Breast epithelium (tissue), 4 donors: ENCODE results near the gene PRSS50. TPM values are rescaled to one million over a fixed set of nuclear protein-coding genes. Genes with fewer than 3 reads are reported as not detected.
A peak's percentile ranks its signal among the peaks of the same experiment; 100 is the strongest.

Experiments
- DNase-seq, 2 donors: peaks; one replicate each; pipeline ENCODE4 v3.0.0-alpha.2; 2019; ENCODE audit warnings: low spot score in 2 of 2
- H3K27ac ChIP-seq, 2 donors: fragments of 200-600 bp; sonication (generic) in 1 of 2; one replicate each; pipeline ENCODE4 v1.5.1; 2016 to 2019; ENCODE audit warnings: mild to moderate bottlenecking in 1 of 2
- H3K27me3 ChIP-seq, 2 donors: fragments of 200-600 bp; sonication (generic) in 1 of 2; one replicate each; pipeline versions ENCODE4 v1.5.1 to v1.6.0; 2017 to 2019; ENCODE audit warnings: control low read depth in 1 of 2, mild to moderate bottlenecking in 1 of 2
- H3K36me3 ChIP-seq: fragments of 200-600 bp; one replicate; pipeline ENCODE4 v1.5.1; 2019
- H3K4me1 ChIP-seq, 2 donors: fragments of 200-600 bp; sonication (generic); one replicate each; pipeline ENCODE4 v1.5.1; 2016 to 2019; ENCODE audit warnings: control low read depth in 1 of 2
- H3K4me3 ChIP-seq, 3 donors: fragments of 200-600 bp; sonication (generic); 1 replicate in 2 of 3; 2 replicates in 1 of 3; pipeline ENCODE4 v1.5.1; 2016 to 2019; ENCODE audit warnings: mild to moderate bottlenecking in 3 of 3, moderate library complexity in 2 of 3
- H3K9me3 ChIP-seq, 2 donors: fragments of 200-600 bp; sonication (generic) in 1 of 2; one replicate each; pipeline ENCODE4 v1.5.1; 2016 to 2019; ENCODE audit warnings: control low read depth in 1 of 2
- POLR2A ChIP-seq: fragments of 450-650 bp; IDR thresholded peaks from one replicate; pipeline ENCODE4 v1.6.1; 2016; ENCODE audit warnings: antibody characterized with exemption, mild to moderate bottlenecking, moderate library complexity
- POLR2AphosphoS5 ChIP-seq, 3 donors: sonication (generic); formaldehyde crosslinking; IDR thresholded peaks; one replicate each; pipeline ENCODE4 v1.6.1; 2017; ENCODE audit warnings: antibody characterized with exemption in 3 of 3
- intact Hi-C: fragments of 100-400 bp; cut with DNase I; formaldehyde crosslinking; loops from one replicate; pipeline ENCODE4 v1.15.1; 2023; ENCODE audit warnings: low total_unique reads
- total RNA-seq, 3 donors: library from RNA; depleted of rRNA; stranded (reverse); fragments of >200 nt; gene quantifications; one replicate each; pipeline ENCODE4 v1.1.0, GENCODE V29; 2016
- TF ChIP-seq, protein P1 (sequence below), 3 donors: fragments of 450-650 bp; IDR thresholded peaks; one replicate each; pipeline ENCODE4 v1.5.1; 2016 to 2017; ENCODE audit warnings: antibody characterized with exemption in 3 of 3, mild to moderate bottlenecking in 3 of 3, moderate library complexity in 3 of 3

The PRSS50 gene
- total RNA-seq, 3 donors from 2014 or later = 2.9 to 3.6 TPM; not detected in 1

DNA sequence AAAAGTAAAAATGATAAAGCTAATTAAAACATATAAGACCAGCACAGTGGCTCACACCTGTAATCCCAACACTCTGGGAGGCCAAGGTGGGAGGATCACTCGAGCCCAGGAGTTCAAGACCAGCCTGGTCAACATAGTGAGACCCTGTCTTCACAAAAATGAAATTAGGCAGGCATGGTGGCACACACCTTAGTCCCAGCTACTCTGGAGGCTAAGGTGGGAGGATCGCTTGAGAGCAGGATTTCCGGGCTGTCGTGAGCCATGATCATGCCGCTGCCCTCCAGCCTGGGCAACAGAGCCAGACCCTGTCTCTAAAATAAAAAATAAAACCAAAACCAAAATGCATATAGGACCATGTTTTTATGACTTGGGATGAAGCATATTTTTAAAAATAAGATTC lies 4.8 kb upstream of the PRSS50 start:
- no peak overlapping the region for H3K4me3 ChIP-seq
- H3K27ac ChIP-seq = no peak overlapping the region
- peaks cover 0 to 5% of the 10 kb centered on the region in 2 donors for H3K27me3 ChIP-seq
- TF ChIP-seq, protein P1, sequence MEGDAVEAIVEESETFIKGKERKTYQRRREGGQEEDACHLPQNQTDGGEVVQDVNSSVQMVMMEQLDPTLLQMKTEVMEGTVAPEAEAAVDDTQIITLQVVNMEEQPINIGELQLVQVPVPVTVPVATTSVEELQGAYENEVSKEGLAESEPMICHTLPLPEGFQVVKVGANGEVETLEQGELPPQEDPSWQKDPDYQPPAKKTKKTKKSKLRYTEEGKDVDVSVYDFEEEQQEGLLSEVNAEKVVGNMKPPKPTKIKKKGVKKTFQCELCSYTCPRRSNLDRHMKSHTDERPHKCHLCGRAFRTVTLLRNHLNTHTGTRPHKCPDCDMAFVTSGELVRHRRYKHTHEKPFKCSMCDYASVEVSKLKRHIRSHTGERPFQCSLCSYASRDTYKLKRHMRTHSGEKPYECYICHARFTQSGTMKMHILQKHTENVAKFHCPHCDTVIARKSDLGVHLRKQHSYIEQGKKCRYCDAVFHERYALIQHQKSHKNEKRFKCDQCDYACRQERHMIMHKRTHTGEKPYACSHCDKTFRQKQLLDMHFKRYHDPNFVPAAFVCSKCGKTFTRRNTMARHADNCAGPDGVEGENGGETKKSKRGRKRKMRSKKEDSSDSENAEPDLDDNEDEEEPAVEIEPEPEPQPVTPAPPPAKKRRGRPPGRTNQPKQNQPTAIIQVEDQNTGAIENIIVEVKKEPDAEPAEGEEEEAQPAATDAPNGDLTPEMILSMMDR (IDR thresholded peaks at IDR 0.05) = no peak
- no peak for TF ChIP-seq POLR2A
- TF ChIP-seq POLR2AphosphoS5 (IDR thresholded peaks at IDR 0.05) = no peak
- no peaks in the 10 kb centered on the region for H3K9me3 ChIP-seq
- intact Hi-C loops = no loop called here
- no peaks in the 10 kb centered on the region for H3K4me1 ChIP-seq
- DNase-seq = no peak
- no peaks in the 10 kb centered on the region for H3K36me3 ChIP-seq

GRCh38 chr3:46721009-46721408 lies 3.3 kb upstream of the PRSS50 start:
- Histone ChIP-seq H3K27ac (no peak overlapping the region), H3K4me3 (no peak overlapping the region), H3K27me3 (peaks cover 0 to 5% of the 10 kb centered on the region in 2 donors), H3K9me3 (no peaks in the 10 kb centered on the region), H3K36me3 (no peaks in the 10 kb centered on the region), H3K4me1 (no peaks in the 10 kb centered on the region)
- intact Hi-C loops = no loop called here
- no peak for DNase-seq
- TF ChIP-seq POLR2A (no peak), POLR2AphosphoS5 (IDR thresholded peaks at IDR 0.05) (no peak)
- TF ChIP-seq, protein P1 (IDR thresholded peaks at IDR 0.05) = no peak

GRCh38 chr3:46719735-46720271 lies 2.1 kb upstream of the PRSS50 start:
- Histone ChIP-seq H3K4me1 (no peaks in the 10 kb centered on the region), H3K9me3 (no peaks in the 10 kb centered on the region), H3K36me3 (no peaks in the 10 kb centered on the region), H3K27ac (no peak overlapping the region), H3K27me3 (peaks cover 0 to 5% of the 10 kb centered on the region in 2 donors), H3K4me3 (no peak overlapping the region)
- intact Hi-C loops = no loop called here
- TF ChIP-seq POLR2AphosphoS5 (IDR thresholded peaks at IDR 0.05) (no peak), POLR2A (no peak)
- peak in 1 of 2 donors; percentile 31 for DNase-seq

GRCh38 chr3:46719044-46719565 lies 1.4 kb upstream of the PRSS50 start:
- Histone ChIP-seq H3K27me3 (peaks cover 0 to 5% of the 10 kb centered on the region in 2 donors), H3K4me1 (no peaks in the 10 kb centered on the region), H3K36me3 (no peaks in the 10 kb centered on the region), H3K4me3 (no peak overlapping the region), H3K27ac (no peak overlapping the region), H3K9me3 (no peaks in the 10 kb centered on the region)
- intact Hi-C loops = no loop called here
- peak in 1 of 2 donors; percentile 10 for DNase-seq
- no peak for TF ChIP-seq POLR2AphosphoS5 (IDR thresholded peaks at IDR 0.05)

DNA sequence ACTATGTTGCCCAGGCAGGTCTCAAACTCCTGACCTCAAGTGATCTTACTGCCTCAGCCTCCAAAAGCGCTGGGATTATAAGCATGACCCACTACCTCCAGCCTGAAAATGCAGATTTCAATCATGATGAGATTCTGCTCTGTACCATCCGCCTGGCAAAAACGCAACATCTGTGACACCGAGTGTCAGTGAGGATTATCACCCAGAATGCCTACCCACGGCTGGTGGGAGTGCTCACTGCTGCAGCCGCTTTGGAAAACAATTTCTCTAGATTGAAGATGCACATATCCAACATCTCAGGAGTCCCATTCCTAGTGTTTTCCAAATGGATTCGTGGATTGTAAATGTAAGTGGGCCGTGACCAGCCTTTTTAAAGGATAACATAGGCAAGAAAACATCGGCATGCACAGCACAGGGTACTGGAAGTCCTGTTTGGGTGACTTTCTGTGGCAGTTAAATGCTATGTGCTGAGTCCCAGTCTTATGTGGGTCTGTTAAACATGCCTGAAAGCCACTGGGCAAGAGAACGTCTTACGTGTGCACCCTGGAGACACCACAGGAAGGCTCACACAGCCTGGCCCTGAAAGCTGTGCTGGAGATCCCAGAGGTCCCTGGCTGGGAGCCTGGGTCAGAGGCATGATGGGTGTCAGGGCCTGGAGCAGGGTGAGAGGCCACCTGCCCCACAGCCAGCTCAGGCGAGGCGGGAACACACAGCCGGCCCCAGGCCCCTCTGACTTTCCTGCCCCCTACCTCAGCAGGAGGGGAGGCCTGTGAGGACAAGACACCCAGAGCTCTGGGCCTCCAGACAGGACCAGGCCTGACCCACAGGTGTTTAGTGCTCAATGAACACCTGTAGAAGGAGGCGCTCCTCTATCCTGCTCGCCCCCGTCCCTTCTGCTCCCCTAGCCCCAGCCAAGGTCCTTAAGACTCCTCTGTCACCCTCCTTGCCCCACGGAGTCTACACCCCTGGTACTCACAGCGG lies 918 bp downstream of the PRSS50 start:
- no peak overlapping the region for H3K27ac ChIP-seq
- H3K27me3 ChIP-seq = peaks cover 0 to 5% of the 10 kb centered on the region in 2 donors
- DNase-seq = peak in 1 of 2 donors; percentile 19
- H3K9me3 ChIP-seq = no peaks in the 10 kb centered on the region
- intact Hi-C loops = no loop called here
- no peak overlapping the region for H3K4me3 ChIP-seq
- no peaks in the 10 kb centered on the region for H3K36me3 ChIP-seq
- H3K4me1 ChIP-seq = no peaks in the 10 kb centered on the region
- no peak for TF ChIP-seq POLR2AphosphoS5 (IDR thresholded peaks at IDR 0.05)
- TF ChIP-seq, protein P1 (IDR thresholded peaks at IDR 0.05) = no peak
- no peak for TF ChIP-seq POLR2A
